ENCODE measurements around the gene PSMB11.

GRCh38 chr14:23077962-23078361 lies 36.0 kb downstream of the PSMB11 start:
- TF ChIP-seq CTCF (IDR thresholded peaks at IDR 0.05) (no peak), EZH2 (IDR thresholded peaks at IDR 0.05; ENCODE audit: borderline replicate concordance, insufficient read depth, low read depth, low read length, poor library complexity, severe bottlenecking) (no peak)
